ENCODE measurements around the gene PPP4R2.

Gene PPP4R2

DNA sequence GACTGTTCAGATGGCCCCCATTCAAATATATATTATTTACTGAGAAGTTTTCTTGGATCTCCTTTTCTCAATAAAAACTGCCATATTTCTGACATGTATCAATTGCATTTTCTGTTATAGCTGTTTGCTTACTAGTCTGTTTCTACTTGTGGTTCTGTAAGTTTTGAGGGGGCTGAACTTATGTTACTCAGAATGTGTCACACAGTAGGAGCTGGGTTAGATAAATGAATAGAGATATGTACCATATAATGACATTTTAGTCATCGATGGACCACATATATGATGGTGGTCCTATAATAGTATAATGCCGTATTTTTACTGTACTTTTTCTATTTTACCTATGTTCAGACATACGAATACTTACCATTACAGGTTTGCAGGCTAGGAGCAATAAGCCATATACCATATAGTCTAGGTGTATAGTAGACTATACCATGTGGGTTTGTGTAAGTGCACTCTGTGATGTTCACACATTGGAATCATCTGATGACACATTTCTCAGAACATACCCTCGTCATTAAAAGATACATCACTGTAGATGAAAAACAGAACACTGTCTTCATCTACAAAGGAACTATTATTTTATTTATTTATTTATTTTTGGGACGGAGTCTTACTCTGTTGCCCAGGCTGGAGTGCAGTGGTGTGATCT is 22.3 kb downstream of the PPP4R2 start:
- no peak for DNase-seq (ENCODE audit: low read depth in 2 of 2)
- H3K4me3 ChIP-seq (replicated peaks in 1 of 2; ENCODE audit: low read depth in 2 of 2, low read length in 2 of 2), result no peak overlapping the region
- TF ChIP-seq CTCF (IDR thresholded peaks at IDR 0.05; ENCODE audit: low read depth, low read length), result no peak

DNA sequence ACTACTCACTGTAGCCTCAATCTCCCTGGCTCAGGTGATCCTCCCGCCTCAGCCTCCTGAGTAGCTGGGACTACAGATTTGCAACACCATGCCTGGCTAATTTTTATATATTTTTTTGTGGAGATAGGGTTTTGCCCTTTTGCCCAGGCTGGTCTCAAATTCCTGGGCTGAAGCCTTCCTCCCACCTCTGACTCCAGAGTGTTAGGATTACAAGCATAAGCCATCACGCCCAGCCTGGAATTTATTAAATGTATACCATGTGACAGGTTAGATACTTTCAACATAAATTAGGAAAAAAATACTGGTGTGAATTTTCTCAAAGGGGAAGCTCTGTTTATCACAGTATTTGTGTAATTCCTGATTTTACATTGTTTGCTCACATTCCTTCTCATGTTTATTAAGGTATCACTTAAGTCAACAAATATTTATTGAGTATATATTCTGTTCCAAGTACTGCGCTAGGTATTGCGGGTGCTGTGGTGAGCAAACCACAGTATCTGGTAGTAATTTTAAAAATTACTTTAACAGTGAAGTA is 24.8 kb downstream of the PPP4R2 start:
- no peak for TF ChIP-seq CTCF (IDR thresholded peaks at IDR 0.05; ENCODE audit: low read depth, low read length)
- no peak for DNase-seq (ENCODE audit: low read depth in 2 of 2)
- H3K4me3 ChIP-seq (replicated peaks in 1 of 2; ENCODE audit: low read depth in 2 of 2, low read length in 2 of 2), result no peak overlapping the region

- DNase-seq (ENCODE audit: low read depth in 2 of 2), result no peak
- TF ChIP-seq CTCF (IDR thresholded peaks at IDR 0.05; ENCODE audit: low read depth, low read length), result no peak
- H3K4me3 ChIP-seq (replicated peaks in 1 of 2; ENCODE audit: low read depth in 2 of 2, low read length in 2 of 2), result no peak overlapping the region
These were observed 28.2 kb downstream of the PPP4R2 start for GRCh38 chr3:73024836-73025235.

GRCh38 chr3:73026111-73026759 is 29.6 kb downstream of the PPP4R2 start:
- H3K4me3 ChIP-seq (replicated peaks in 1 of 2; ENCODE audit: low read depth in 2 of 2, low read length in 2 of 2), result no peak overlapping the region
- DNase-seq (ENCODE audit: low read depth in 2 of 2), result no peak
- TF ChIP-seq CTCF (IDR thresholded peaks at IDR 0.05; ENCODE audit: low read depth, low read length), result no peak

DNA sequence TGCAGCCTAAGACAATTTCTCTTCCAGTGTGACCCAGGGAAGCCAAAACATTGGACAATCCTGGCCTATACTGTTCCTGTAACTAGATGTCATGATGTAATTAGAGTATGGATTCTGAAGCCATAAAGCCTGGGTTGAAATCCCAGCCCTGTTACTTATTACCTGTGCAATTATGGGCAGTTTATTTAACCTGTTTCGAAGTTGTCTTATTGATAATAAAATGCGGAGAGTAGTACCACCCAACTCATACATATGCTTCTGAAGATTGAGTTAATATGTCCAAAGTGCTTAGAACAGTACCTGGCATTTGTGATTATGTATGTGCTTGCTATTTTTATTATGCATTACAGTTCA is 30.1 kb downstream of the PPP4R2 start:
- TF ChIP-seq CTCF (IDR thresholded peaks at IDR 0.05; ENCODE audit: low read depth, low read length), result no peak
- no peak for DNase-seq (ENCODE audit: low read depth in 2 of 2)
- H3K4me3 ChIP-seq (replicated peaks in 1 of 2; ENCODE audit: low read depth in 2 of 2, low read length in 2 of 2), result no peak overlapping the region

- TF ChIP-seq CTCF (IDR thresholded peaks at IDR 0.05; ENCODE audit: low read depth, low read length), result no peak
- no peak overlapping the region for H3K4me3 ChIP-seq (replicated peaks in 1 of 2; ENCODE audit: low read depth in 2 of 2, low read length in 2 of 2)
- no peak for DNase-seq (ENCODE audit: low read depth in 2 of 2)
These were observed 32.2 kb downstream of the PPP4R2 start for GRCh38 chr3:73028803-73029202.
